Cerebellar nuclear complex (tissue), 1 donor: ENCODE results near the gene SOD1.
"Not testable (repeated sequence)": the region's sequence is repeated elsewhere in the genome, so short reads cannot be mapped to it uniquely, and the experiment has no call there.

Experiments
- DNase-seq, 2 experiments: peaks; one replicate each; lab custom pipeline; 2025; lab: John Stamatoyannopoulos, UW

Gene SOD1

GRCh38 chr21:31659536-31660258 is at the start of gene SOD1:
TSS of gene SOD1 (plus strand) at chr21:31659693. CDS start at chr21:31659770, 77 bp downstream.
- DNase-seq = peak in 1 of 2 experiments; percentile 88

DNA sequence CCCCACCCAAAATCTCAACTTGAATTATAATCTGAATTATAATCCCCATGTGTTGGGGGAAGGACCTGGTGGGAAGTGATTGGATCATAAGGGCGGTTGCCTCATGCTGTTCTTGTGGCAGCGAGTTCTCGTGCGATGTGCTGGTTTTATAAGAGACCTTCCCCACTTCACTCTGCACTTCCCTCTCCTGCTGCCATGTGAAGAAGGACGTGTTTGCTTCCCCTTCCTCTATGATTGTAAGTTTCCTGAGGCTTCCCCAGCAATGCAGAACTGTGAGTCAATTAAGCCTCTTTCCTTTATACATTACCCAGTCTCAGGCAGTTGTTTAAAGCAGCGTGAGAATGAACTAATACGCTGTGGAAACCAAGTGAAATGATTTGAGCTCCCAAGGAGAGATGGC is 48.0 kb upstream of the SOD1 start:
- DNase-seq = no peak

- no peak for DNase-seq
These were observed 46.4 kb upstream of the SOD1 start for GRCh38 chr21:31612894-31613785.

- no peak for DNase-seq
These were observed 44.8 kb upstream of the SOD1 start for GRCh38 chr21:31614705-31615104.

DNA sequence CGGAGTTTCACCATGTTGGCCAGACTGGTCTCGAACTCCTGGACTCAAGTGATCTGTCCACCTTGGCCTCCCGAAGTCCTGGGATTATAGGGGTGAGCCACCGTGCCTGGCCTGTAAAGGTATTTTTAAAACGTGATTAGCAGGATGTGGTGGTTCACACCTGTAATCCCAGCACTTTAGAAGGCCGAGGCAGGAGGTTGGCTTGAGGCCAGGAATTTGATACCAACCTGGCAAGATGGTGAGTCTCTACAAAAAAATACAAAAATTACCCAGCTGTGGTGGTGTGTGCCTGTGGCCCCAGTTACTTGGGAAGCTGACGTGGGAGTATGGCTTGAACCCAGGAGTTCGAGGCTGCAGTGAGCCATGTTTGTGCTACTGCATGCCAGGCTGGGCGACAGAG is 43.3 kb upstream of the SOD1 start:
- DNase-seq = no peak

- no peak for DNase-seq
These were observed 40.6 kb upstream of the SOD1 start for GRCh38 chr21:31618696-31619430.

GRCh38 chr21:31622397-31622796 is 37.1 kb upstream of the SOD1 start:
- DNase-seq = no peak

DNA sequence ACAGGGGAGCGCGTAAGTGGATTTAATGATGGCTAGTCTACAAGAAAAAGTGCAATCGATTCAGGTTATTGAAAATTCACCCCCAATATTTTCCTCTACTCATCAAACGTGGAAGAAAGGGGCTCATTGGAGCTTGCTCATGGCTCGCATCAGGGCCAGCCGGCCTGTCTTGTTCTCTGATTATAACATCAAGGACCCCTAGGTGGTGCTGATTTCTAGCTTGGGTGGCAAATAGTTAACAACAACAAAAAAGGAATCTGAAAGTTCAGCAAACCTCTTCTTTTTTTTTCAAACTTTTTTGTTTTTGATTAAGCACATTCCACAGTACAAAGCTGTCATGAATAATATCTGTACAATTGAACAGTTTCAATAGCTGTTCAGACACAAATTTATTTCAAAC is 35.8 kb upstream of the SOD1 start:
- no peak for DNase-seq

DNA sequence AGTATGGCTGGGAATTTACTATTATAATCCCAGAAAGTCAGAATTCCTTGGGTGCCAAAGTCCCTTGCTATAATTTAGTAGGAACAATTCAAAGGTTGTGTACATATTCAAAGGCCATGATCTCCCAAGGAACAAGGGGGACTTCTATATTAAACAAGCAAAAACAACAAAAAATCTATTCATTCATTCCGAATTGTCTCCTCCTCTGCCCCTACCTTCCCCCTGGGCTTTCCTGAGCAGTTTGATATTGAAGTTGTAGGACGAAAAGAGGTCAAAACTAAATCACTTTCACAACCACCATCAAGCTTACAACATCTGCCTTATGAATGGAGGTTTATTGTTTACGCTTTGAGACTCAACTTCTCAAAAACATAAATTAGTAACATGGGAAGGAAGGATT is 35.3 kb upstream of the SOD1 start:
- no peak for DNase-seq

DNA sequence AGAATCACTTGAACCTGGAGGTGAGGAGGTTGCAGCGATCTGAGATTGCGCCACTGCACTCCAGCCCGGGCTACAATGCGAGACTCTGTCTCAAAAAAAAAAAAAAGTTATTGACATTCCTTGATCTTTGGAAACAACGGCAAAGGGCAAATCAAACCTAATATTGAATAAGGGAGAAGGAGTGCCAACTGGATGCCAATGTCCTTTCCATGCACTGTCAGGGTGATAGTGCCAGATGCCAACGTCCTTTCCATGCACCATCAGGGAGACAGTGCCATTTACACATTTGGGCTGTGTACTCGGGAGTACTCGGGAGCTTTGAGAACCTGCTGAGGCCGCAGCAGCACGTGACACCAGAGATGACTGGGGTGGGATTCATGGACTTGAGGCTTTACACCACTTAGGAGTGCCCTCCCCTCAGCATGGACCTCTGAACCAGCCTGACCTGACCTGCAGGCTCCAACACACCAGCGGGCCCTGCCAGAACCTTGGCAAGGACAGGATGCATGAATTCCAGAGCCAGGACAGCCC is 34.5 kb upstream of the SOD1 start:
- DNase-seq = no peak

DNA sequence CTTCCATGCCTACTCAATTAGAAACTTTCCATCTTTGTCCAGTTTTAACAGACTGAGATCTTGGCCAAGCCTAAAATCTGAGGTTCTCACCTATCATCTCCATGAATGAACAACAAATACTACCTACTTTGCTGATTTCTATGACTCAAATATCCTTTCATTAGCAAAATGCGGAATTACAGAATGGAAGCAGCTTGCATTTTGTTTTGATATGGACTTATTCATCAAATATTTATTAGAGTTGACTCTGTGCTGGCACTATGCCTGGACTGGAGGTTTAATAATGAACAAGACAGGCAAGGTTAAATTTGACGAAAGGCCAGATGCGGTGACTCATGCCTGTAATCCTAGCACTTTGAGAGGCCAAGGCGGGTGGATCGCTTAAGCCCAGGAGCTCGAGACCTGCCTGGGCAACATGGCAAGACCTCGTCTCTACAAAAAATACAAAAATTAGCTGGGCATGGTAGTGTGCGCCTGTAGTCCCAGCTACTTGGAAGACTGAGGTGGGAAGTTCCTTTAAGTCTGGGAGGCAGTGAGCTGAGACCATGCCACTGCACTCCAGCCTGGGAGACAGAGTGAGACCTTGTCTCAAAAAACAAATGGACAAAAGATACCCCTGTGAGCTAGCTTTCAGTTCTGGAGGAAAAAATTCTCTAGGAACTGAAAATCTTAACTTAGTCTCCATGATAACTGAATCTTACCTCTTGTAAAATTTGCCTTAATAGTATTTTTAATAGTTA is 29.4 kb upstream of the SOD1 start:
- DNase-seq = no peak

DNA sequence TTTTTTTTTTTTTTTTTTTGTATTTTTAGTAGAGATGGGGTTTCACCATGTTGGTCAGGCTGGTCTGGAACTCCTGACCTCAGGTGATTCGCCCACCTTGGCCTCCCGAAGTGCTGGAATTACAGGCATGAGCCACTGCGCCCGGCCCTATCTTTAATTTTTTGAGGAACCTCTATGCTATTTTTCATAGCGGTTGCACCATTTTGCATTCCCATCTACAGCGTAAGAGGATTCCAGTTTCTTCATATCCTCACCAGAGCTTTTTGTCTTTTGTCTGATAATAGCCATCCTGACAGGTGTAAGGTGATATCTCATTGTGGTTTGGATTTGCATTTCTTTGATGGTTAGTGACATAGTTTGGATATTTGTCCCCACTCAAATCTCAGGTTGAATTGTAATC is 27.6 kb upstream of the SOD1 start:
- not testable (repeated sequence) for DNase-seq

DNA sequence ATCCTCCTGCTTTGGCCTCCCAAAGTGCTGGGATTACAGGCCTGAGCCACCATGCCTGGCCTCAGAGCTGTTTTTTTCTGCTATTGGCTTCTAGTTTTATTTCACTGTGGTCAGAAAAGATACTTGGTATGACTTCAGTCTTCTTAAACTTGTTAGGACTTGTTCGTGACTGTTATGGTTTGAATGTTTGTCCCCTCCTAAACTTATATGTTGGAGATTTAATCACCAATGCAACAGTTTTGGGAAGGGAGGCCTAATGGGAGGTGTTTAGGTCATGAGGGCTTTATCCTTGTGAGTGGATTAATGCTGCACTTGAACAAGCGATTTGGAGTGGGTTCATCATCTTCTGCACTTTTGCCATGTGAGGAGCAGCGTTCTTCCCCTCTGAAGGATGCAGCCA is 24.5 kb upstream of the SOD1 start:
- DNase-seq = no peak

GRCh38 chr21:31636874-31637273 is 22.6 kb upstream of the SOD1 start:
- DNase-seq = no peak

- DNase-seq = no peak
These were observed 18.0 kb upstream of the SOD1 start for GRCh38 chr21:31641416-31641922.

DNA sequence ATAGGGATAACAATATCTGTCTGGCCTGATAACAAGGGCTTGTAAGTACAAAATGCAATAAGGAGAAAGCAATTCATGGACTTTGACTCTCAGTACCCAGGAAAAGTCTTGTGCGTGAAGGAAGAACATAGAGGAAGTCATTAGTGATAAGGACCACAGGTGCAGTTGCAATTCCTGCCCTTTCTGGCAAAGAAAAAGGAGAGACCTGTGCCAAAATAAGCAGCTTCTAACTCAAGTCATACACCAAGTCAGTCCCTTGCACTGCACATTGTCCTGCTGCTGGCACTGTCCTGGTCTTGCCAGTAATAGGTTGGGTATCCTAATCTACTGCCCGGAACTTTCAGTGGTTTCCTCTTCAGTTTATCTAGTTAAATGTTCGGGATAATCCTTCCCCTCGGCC is 14.8 kb upstream of the SOD1 start:
- DNase-seq = no peak

DNA sequence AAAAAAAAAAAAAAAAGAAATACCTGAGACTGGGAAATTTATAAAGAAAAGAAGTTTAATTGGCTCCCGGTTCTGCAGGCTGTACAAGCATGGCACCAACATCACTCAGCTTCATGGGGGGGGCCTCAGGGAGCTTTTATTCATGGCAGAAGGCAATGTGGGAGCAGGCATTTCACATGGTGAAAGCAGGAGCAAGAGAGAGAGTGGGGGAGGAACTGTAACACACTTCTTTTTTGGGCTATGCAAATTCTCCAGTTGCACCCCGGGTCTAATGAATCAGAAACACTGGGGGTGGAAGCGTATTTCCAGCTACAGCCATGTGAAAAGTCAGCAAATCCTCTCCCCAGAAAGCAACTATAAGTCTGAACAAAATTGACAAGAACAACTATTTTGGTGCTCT is 11.8 kb upstream of the SOD1 start:
- DNase-seq = no peak

DNA sequence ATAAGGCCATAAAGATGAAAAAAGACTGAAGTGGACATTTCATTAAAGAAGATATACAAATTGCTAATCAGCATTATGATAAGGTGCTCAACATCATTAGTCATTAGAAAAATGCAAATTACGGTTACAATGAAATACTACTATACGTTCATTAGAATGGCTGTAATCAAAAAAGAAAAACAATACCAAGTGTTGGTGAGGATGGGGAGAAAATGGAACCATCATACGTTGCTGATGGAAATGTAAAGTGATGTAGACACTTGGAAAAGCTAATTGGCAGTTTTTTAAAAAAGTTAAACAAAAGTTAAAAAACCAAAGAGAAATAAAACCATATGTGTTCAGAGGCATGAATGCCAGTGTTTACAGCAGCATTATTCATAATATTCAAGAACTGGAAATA is 8.6 kb upstream of the SOD1 start:
- DNase-seq = no peak

DNA sequence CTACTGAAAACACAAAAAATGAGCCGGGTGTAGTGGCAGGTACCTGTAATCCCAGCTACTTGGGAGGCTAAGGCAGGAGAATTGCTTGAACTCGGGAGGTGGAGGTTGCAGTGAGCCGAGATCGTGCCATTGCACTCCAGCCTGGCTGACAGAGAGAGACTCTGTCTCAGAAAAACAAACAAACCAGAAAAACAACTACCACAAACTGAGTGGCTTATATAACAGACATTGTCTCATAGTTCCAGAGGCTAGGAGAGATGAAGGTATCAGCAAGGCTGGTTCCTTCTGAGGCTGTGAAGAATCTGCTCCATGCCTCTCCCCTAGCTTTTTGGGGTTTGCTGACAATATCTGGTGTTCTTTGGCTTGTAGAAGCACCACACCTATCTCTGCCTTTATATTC is 8.0 kb upstream of the SOD1 start:
- not testable (repeated sequence) for DNase-seq

GRCh38 chr21:31654340-31654739 is 5.2 kb upstream of the SOD1 start:
- no peak for DNase-seq

DNA sequence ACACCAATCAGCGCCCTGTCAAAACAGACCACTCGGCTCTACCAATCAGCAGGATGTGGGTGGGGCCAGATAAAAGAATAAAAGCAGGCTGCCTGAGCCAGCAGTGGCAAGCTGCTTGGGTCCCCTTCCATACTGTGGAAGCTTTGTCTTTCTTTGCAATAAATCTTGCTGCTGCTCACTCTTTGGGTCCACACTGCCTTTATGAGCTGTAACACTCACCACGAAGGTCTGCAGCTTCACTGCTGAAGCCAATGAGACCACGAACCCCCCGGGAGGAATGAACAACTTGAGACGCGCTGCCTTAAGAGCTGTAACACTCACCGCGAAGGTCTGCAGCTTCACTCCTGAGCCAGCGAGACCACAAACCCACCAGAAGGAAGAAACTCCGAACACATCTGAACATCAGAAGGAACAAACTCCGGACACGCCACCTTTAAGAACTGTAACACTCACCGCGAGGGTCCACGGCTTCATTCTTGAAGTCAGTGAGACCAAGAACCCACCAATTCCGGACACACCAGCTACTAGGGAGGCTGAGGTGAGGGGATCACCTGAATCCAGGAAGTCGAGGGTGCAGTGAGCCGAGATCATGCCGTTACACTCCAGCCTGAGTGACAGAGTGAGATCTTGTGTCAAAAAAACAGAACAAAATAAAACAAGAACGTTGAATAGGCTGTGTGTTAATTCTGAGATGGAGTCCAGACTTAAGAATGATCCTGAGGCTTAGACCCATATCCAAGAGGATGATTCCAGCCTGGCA is 4.5 kb upstream of the SOD1 start:
- DNase-seq = not testable (repeated sequence)
